ENCODE data around the gene TCOF1.

GRCh38 chr5:150391064-150391834 is 33.8 kb downstream of the TCOF1 start:
- TF ChIP-seq POLR2A (IDR thresholded peaks at IDR 0.05; ENCODE audit: low read depth, low read length) = no peak
- TF ChIP-seq EZH2 (IDR thresholded peaks at IDR 0.05; ENCODE audit: borderline replicate concordance, low read depth, low read length, severe bottlenecking) = no peak
- no peak for TF ChIP-seq POLR2AphosphoS5 (IDR thresholded peaks at IDR 0.05; ENCODE audit: insufficient read depth, low read depth, low read length)
- TF ChIP-seq CTCF (IDR thresholded peaks at IDR 0.05; ENCODE audit: extremely low read depth in 1 of 2, insufficient read depth in 1 of 2, low read depth in 1 of 2, low read length in 2 of 2) = no peak
- TF ChIP-seq FOS (IDR thresholded peaks at IDR 0.05; ENCODE audit: borderline replicate concordance, insufficient read depth, low read length) = no peak

All from endothelial cell of umbilical vein (primary cell).